Sigmoid colon (tissue), 4 donors: ENCODE results near the gene EMILIN2.

ENCODE experiments used
- CTCF ChIP-seq, 4 experiments: fragments of 450-650 bp in 3 of 4; fragments of 200-600 bp in 1 of 4; IDR thresholded peaks; one replicate each; pipeline ENCODE4 v1.5.1; 2016 to 2019; ENCODE audit warnings: antibody characterized with exemption in 4 of 4, mild to moderate bottlenecking in 3 of 4, moderate library complexity in 2 of 4
- EP300 ChIP-seq, 4 donors: sonication (generic); formaldehyde crosslinking; IDR thresholded peaks; one replicate each; pipeline ENCODE4 v1.6.1; 2017; ENCODE audit warnings: antibody characterized with exemption in 4 of 4

- TF ChIP-seq CTCF (IDR thresholded peaks at IDR 0.05) (no peak), EP300 (IDR thresholded peaks at IDR 0.05) (no peak)
Observed at GRCh38 chr18:2917259-2918047, 70.6 kb downstream of the EMILIN2 start.
